DMS153 treated with DMSO at 0.1 percent for 48 hours (cell line): ENCODE measurements around the gene CFAP20.
A peak's percentile ranks its signal among the peaks of the same experiment; 100 is the strongest.

Experiments used
- DNase-seq: peaks from one replicate; lab custom pipeline; 2025; ENCODE audit not compliant: unreplicated experiment; lab: John Stamatoyannopoulos, UW

The CFAP20 gene

GRCh38 chr16:58129097-58129936, at the start of gene CFAP20:
Gene CFAP20 (minus strand): TSS chr16:58129381. CDS start chr16:58129115, 266 bp downstream.
- peak; percentile 98 for DNase-seq

GRCh38 chr16:58177353-58177710, 48.2 kb upstream of the CFAP20 start:
- no peak for DNase-seq

- DNase-seq = no peak
Measured at GRCh38 chr16:58176608-58177352, 47.6 kb upstream of the CFAP20 start.

GRCh38 chr16:58170223-58170622, 41.0 kb upstream of the CFAP20 start:
- DNase-seq = no peak

GRCh38 chr16:58160855-58161254, 31.7 kb upstream of the CFAP20 start:
- no peak for DNase-seq

- no peak for DNase-seq
Measured at GRCh38 chr16:58158725-58159124, 29.5 kb upstream of the CFAP20 start.

GRCh38 chr16:58157951-58158540, 28.9 kb upstream of the CFAP20 start:
- DNase-seq = no peak

GRCh38 chr16:58157239-58157638, 28.1 kb upstream of the CFAP20 start:
- DNase-seq = no peak

GRCh38 chr16:58155839-58156238, 26.7 kb upstream of the CFAP20 start:
- DNase-seq = no peak

- no peak for DNase-seq
Measured at GRCh38 chr16:58154345-58154744, 25.2 kb upstream of the CFAP20 start.

GRCh38 chr16:58152246-58152868, 23.2 kb upstream of the CFAP20 start:
- no peak for DNase-seq

GRCh38 chr16:58148526-58148925, 19.3 kb upstream of the CFAP20 start:
- DNase-seq = no peak

- DNase-seq = no peak
Measured at GRCh38 chr16:58148099-58148498, 18.9 kb upstream of the CFAP20 start.

- DNase-seq = no peak
Measured at GRCh38 chr16:58138852-58139251, 9.7 kb upstream of the CFAP20 start.

- DNase-seq = no peak
Measured at GRCh38 chr16:58137581-58137980, 8.4 kb upstream of the CFAP20 start.

GRCh38 chr16:58128711-58129096, 477 bp downstream of the CFAP20 start:
- no peak for DNase-seq

- DNase-seq = no peak
Measured at GRCh38 chr16:58128181-58128631, 975 bp downstream of the CFAP20 start.

GRCh38 chr16:58127634-58128033, 1.5 kb downstream of the CFAP20 start:
- DNase-seq = no peak

- no peak for DNase-seq
Measured at GRCh38 chr16:58127033-58127556, 2.1 kb downstream of the CFAP20 start.

- no peak for DNase-seq
Measured at GRCh38 chr16:58126451-58126961, 2.7 kb downstream of the CFAP20 start.

GRCh38 chr16:58125781-58126335, 3.3 kb downstream of the CFAP20 start:
- no peak for DNase-seq
